WTC11 (cell line): ENCODE measurements around the gene ATP5F1D. TPM values are rescaled to one million over a fixed set of nuclear protein-coding genes. Genes with fewer than 3 reads are reported as not detected.

Experiments used
- ATF2 ChIP-seq: sonication (generic); formaldehyde crosslinking; IDR thresholded peaks from 2 replicates; pipeline ENCODE4 v1.8.1; 2022; ENCODE audit warnings: low read depth, missing genetic modification reagents, borderline replicate concordance
- ATF3 ChIP-seq: sonication (generic); formaldehyde crosslinking; conservative IDR thresholded peaks from 2 replicates; pipeline ENCODE4 v1.8.1; 2022; ENCODE audit warnings: mild to moderate bottlenecking, missing genetic modification reagents
- CDX4 ChIP-seq: fragments of 250-450 bp; sonication (Bioruptor Pico); IDR thresholded peaks from 2 replicates; pipeline ENCODE4 v1.9.0; 2021; ENCODE audit warnings: moderate library complexity, mild to moderate bottlenecking, inconsistent platforms, borderline replicate concordance
- ELF4 ChIP-seq: sonication (generic); formaldehyde crosslinking; IDR thresholded peaks from 2 replicates; pipeline ENCODE4 v1.8.1; 2022; ENCODE audit warnings: low read depth, mild to moderate bottlenecking, moderate library complexity, missing genetic modification reagents
- ERG ChIP-seq: fragments of 250-450 bp; sonication (Bioruptor Pico); IDR thresholded peaks from 2 replicates; pipeline ENCODE4 v1.8.0; 2021; ENCODE audit warnings: mild to moderate bottlenecking
- FOXP1 ChIP-seq: sonication (generic); formaldehyde crosslinking; IDR thresholded peaks from 2 replicates; pipeline ENCODE4 v1.8.0; 2022; ENCODE audit warnings: missing genetic modification reagents, mild to moderate bottlenecking, moderate library complexity, borderline replicate concordance
- GRHL2 ChIP-seq: fragments of 250-450 bp; sonication (Bioruptor Pico); IDR thresholded peaks from 2 replicates; pipeline ENCODE4 v1.8.0; 2022; ENCODE audit warnings: mild to moderate bottlenecking, moderate library complexity; ENCODE audit not compliant: insufficient replicate concordance, severe bottlenecking
- GTF2I ChIP-seq: fragments of 250-450 bp; sonication (Bioruptor Pico); conservative IDR thresholded peaks from 2 replicates; pipeline ENCODE4 v1.4.0; 2021; ENCODE audit warnings: mild to moderate bottlenecking
- HMGXB4 ChIP-seq: sonication (generic); formaldehyde crosslinking; IDR thresholded peaks from 2 replicates; pipeline ENCODE4 v1.8.1; 2023; ENCODE audit warnings: mild to moderate bottlenecking, moderate library complexity, missing genetic modification reagents
- JAZF1 ChIP-seq: fragments of 250-450 bp; sonication (Bioruptor Pico); IDR thresholded peaks from 2 replicates; pipeline ENCODE4 v1.9.0; 2021; ENCODE audit warnings: moderate library complexity, mild to moderate bottlenecking, inconsistent platforms
- KAT7 ChIP-seq: sonication (generic); formaldehyde crosslinking; IDR thresholded peaks from 2 replicates; pipeline ENCODE4 v1.8.1; 2023; ENCODE audit warnings: missing genetic modification reagents, mild to moderate bottlenecking, borderline replicate concordance
- MYBL2 ChIP-seq: sonication (generic); formaldehyde crosslinking; IDR thresholded peaks from 2 replicates; pipeline ENCODE4 v1.8.1; 2023; ENCODE audit warnings: mild to moderate bottlenecking, moderate library complexity, missing genetic modification reagents
- NFYB ChIP-seq: sonication (generic); formaldehyde crosslinking; conservative IDR thresholded peaks from 2 replicates; pipeline ENCODE4 v1.8.0; 2022; ENCODE audit warnings: low read depth, missing genetic modification reagents
- OVOL2 ChIP-seq: fragments of 250-450 bp; sonication (Bioruptor Pico); IDR thresholded peaks from 2 replicates; pipeline ENCODE4 v1.9.0; 2021; ENCODE audit warnings: mild to moderate bottlenecking, borderline replicate concordance
- PRRX2 ChIP-seq: fragments of 250-450 bp; sonication (Bioruptor Pico); IDR thresholded peaks from 2 replicates; pipeline ENCODE4 v1.8.0; 2021; ENCODE audit warnings: mild to moderate bottlenecking
- SMAD3 ChIP-seq: sonication (generic); formaldehyde crosslinking; IDR thresholded peaks from 2 replicates; pipeline ENCODE4 v1.8.0; 2022; ENCODE audit warnings: missing genetic modification reagents, mild to moderate bottlenecking, borderline replicate concordance
- SMAD4 ChIP-seq: sonication (generic); formaldehyde crosslinking; IDR thresholded peaks from 2 replicates; pipeline ENCODE4 v1.8.0; 2022; ENCODE audit warnings: mild to moderate bottlenecking, missing genetic modification reagents
- TEAD4 ChIP-seq: sonication (generic); formaldehyde crosslinking; IDR thresholded peaks from 2 replicates; pipeline ENCODE4 v1.8.0; 2022; ENCODE audit warnings: mild to moderate bottlenecking, missing genetic modification reagents
- USF1 ChIP-seq: sonication (generic); formaldehyde crosslinking; IDR thresholded peaks from 2 replicates; pipeline ENCODE4 v1.8.0; 2022; ENCODE audit warnings: mild to moderate bottlenecking, missing genetic modification reagents
- ZBTB21 ChIP-seq: sonication (generic); formaldehyde crosslinking; IDR thresholded peaks from 2 replicates; pipeline ENCODE4 v1.8.1; 2023; ENCODE audit warnings: mild to moderate bottlenecking, missing genetic modification reagents, borderline replicate concordance
- ZNF138 ChIP-seq: sonication (generic); formaldehyde crosslinking; conservative IDR thresholded peaks from 2 replicates; pipeline ENCODE4 v1.8.1; 2022; ENCODE audit warnings: mild to moderate bottlenecking, moderate library complexity, missing genetic modification reagents
- ZNF219 ChIP-seq: sonication (generic); formaldehyde crosslinking; IDR thresholded peaks from 2 replicates; pipeline ENCODE4 v1.8.0; 2023; ENCODE audit warnings: missing genetic modification reagents, mild to moderate bottlenecking, borderline replicate concordance
- ZNF317 ChIP-seq: sonication (generic); formaldehyde crosslinking; IDR thresholded peaks from 2 replicates; pipeline ENCODE4 v1.8.1; 2023; ENCODE audit warnings: low read depth, mild to moderate bottlenecking, moderate library complexity, missing genetic modification reagents, borderline replicate concordance
- ZNF396 ChIP-seq: fragments of 250-450 bp; sonication (Bioruptor Pico); IDR thresholded peaks from 2 replicates; pipeline ENCODE4 v1.8.0; 2021; ENCODE audit warnings: mild to moderate bottlenecking, moderate library complexity, borderline replicate concordance
- ZNF425 ChIP-seq: fragments of 250-450 bp; sonication (Bioruptor Pico); conservative IDR thresholded peaks from 2 replicates; pipeline ENCODE4 v1.9.0; 2021; ENCODE audit warnings: mild to moderate bottlenecking
- ZNF512 ChIP-seq: sonication (generic); formaldehyde crosslinking; IDR thresholded peaks from 2 replicates; pipeline ENCODE4 v1.8.1; 2022; ENCODE audit warnings: missing genetic modification reagents, borderline replicate concordance
- total RNA-seq: library from RNA; stranded (reverse); gene quantifications from 3 replicates; pipeline ENCODE4 v1.2.3, GENCODE V29; 2021

The ATP5F1D gene
- total RNA-seq, 1 experiment from 2014 or later: 277 TPM

GRCh38 chr19:1269065-1269477, 27.5 kb downstream of the ATP5F1D start, which contains the start of gene CIRBP (continued):
- TF ChIP-seq ZNF138 (CRISPR knock-in tag) (no peak), GTF2I (CRISPR knock-in tag) (no peak), USF1 (CRISPR knock-in tag) (peak; percentile 4; the same call in 1 of the 2 replicates), ATF3 (no peak), SMAD4 (CRISPR knock-in tag) (peak; percentile 12; the same call in 1 of the 2 replicates), FOXP1 (CRISPR knock-in tag) (peak; percentile 16; the same call in 1 of the 2 replicates), CDX4 (CRISPR knock-in tag) (no peak), KAT7 (CRISPR knock-in tag) (no peak), TEAD4 (CRISPR knock-in tag) (peak; percentile 46; the same call in 1 of the 2 replicates), ATF2 (CRISPR knock-in tag) (no peak), NFYB (CRISPR knock-in tag) (peak; percentile 49; the same call in 1 of the 2 replicates), ZNF396 (no peak), PRRX2 (0 out of 2 replicates have a peak, but pooled peaks have one; percentile 20), ZNF425 (no peak), ELF4 (CRISPR knock-in tag) (no peak), ZBTB21 (CRISPR knock-in tag) (no peak), OVOL2 (CRISPR knock-in tag) (no peak), JAZF1 (no peak), ERG (CRISPR knock-in tag) (no peak; the same call in 1 of the 2 replicates), GRHL2 (CRISPR knock-in tag) (no peak), HMGXB4 (CRISPR knock-in tag) (no peak), ZNF219 (CRISPR knock-in tag) (peak; percentile 76; the same call in 1 of the 2 replicates), ZNF512 (CRISPR knock-in tag) (no peak), SMAD3 (CRISPR knock-in tag) (no peak), MYBL2 (CRISPR knock-in tag) (no peak), ZNF317 (no peak)
